NCI-H1694 (cell line): Measurements from ENCODE around the gene CDK12.

ENCODE experiments used
- DNase-seq: peaks from one replicate; lab custom pipeline; 2025; lab: John Stamatoyannopoulos, UW

CDK12 gene

GRCh38 chr17:39581759-39582085 is 120.4 kb downstream of the CDK12 start:
- DNase-seq = no peak

DNA sequence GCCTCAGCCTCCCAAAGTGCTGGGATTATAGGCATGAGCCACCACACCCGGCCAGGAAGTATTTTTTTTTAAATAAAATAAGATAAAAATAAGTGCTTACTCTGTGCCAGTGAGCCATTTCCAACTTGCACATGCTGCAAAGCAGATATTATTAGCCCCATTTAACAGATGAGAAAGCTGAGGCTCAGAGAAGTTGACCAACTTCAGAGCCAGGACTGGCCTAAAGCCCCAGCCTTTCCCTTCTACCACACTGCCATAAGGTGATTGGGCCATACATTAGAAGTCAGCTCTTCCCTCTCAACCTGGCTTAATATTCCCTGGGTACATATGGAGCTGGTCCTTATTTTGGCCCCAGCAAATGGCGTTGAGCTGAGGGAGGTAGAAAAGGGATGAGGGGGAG is 121.4 kb downstream of the CDK12 start:
- DNase-seq = no peak
